Inferior parietal cortex (tissue), 1 donor: Measurements from ENCODE around the gene DDAH1.

Experiments used
- DNase-seq: peaks from one replicate; pipeline ENCODE4 v3.0.0-alpha.2; 2016; ENCODE audit errors: extremely low spot score

Gene DDAH1

DNA sequence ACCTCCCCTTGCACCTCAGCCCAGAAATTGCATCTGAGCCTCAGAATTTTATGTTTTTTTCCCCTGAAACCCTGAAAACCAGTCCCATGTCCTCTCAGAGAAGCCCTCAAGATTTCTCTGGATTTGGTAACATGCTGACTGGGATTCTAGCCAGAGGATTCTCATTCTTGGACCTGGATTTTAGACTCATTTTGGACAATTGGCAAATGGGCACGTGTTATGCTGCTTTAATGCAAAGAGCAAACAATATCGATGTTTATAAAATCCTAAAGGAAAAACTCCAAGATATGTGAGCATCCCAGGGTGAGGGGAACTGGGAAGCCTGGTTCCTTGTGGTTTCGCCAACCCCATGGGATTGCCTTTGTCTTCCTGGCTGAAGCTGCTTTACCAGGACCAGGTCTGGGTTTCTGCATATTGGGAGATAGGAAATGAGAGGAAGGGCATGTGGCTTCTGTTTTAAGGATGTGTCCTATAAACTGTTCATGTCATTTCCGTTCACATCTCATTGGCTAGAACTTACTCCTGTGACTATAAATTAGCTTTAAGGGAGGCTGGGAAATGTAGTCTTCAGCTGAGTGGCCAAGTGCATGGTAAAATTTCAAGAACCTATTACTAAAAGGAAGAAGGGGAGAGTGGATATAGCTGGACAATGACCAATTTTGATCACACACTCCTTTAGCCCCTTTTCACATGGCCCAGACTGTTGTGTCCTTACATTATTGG lies 161.4 kb downstream of the DDAH1 start:
- no peak for DNase-seq

DNA sequence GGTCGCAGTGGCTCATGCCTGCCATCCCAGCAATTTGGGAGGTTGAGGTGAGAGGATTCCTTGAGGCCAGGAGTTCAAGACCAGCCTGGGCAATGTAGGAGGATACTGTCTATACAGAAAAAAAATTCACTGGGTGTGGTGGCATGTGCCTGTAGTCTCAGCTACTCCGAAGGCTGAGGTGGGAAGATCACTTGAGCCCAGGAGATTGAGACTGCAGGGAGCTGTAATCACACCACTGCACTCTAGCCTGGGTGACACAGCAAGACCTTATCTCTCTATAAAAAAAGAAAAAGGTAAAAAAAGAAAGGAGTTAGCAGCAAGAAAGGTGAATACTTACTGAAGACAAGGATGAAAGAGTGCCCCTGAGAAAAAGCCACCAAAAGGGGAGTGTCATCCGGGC lies 164.8 kb downstream of the DDAH1 start:
- no peak for DNase-seq

DNA sequence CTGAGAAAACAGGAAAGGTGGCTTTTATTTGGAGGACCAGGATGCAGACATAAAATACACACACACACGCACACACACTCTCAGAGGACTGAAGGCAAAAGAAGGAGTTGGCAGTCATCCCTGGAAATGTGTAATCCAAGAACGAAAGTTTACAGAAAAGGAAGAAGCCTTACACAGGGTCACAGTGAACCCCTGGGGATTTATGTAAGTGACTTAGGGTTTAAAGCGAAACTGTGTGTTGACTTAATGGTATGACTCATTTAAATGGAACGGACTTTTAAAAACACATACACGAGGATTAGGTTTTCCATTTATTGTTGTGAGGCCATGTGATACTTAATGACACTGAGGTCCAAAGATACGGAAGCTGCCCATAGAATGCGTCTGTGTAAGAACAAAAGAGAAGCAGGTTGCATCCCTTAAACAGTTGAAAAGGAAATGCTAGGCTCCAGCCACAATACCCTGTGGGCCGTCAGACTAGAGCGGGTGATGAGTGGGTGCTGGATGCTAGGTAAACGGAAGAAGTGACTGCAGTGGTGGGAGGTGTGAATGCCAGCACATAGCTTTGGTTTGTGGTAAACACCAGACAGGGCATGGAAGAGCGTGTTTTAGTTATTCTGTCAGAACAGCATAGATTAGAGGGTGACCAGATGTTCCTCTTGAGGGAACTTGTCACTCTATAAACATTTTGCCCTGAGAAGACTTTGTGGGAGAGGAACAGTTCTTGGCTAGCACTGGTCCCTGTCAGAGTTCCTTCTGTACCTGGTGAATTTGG lies 166.9 kb downstream of the DDAH1 start:
- DNase-seq = no peak

DNA sequence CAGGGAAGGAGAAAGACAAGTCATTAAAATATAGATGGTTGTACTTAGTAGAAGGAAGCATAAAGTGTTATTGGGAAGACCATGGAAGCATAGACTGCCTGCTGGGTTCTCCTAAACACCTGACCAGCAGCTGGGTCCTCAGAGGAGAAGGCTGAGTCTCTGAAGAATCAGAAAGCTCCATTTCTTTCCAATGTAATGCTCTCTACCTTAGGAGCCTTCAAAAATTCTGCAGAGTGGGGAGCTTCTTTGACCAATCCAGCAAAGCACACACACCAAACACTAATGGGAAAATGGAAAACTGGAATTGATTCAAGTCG lies 167.5 kb downstream of the DDAH1 start:
- DNase-seq = no peak

DNA sequence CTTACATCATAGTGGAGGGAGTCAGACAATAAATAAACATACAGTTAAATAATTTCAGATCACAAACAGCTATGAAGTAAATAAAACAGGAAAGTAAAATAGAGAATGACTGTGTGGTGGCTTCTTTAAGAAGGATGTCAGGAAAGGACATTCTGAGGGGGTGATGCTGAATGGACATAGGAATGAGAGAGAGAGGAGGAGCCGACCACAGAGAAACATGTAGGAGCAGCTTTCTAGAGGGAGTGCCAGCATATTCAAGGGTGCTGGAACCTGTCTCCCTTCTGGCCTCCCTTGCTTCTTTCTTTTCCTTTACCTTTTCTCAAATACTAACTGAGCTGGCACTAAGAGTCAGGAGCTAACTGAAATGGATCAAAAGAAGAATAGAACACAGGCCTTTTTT lies 168.0 kb downstream of the DDAH1 start:
- no peak for DNase-seq

DNA sequence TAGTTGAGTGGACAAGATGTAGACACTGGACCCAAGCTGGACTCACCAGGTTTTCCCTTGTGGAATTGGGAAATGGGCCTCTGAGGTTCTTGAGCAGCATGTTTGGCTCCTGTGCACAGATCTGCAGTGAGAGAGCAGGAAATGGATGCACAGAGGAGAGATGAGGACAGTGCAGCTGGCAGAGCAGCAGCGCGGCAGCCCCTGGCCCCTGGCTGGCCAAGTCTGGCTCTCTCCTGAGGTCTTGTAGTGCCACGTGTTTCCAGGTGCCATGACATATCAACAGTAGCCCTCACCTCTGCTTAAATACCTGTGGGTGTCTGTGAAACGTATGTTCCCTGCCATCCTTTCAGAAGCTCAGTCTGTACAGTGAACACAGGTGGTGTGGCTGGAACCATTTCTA lies 169.3 kb downstream of the DDAH1 start:
- DNase-seq = no peak

DNA sequence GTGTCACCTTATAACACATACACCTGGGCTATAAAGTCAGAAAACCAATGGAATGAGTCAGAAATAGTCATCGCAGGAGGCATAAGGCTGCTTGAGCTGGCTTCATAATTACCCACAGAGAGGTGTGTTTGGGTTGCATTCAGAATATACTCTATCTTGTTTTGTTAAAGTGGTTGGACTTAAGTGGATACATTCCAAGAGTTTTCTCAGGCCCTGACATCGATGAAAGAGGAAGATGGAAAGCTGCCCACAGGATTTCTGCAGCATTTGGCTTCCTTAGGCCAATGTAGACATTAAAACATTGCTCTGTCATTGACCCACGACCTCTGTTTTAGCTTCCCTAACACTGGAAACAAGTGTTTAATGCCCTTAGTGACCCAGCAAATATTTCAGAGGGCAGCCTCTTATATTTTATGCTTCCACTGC lies 169.9 kb downstream of the DDAH1 start:
- DNase-seq = no peak

DNA sequence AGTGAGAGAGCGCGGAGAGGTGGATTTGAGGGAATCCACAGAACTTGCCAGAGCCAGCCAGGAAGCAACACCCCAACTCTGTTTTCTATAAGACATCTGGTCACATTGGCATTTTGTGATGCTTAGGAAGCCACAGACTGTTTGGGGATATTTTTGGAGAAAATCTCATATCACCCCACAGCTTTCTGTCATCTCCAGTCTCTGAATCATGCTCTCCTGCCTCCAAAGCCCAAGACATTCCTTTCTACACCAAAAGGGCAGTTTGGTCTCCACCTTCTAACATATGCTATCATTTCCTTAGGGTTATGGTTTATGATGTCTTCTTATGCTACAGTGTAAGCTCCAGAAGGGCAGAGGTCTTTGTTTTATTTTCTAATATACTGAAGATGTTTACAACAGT lies 174.1 kb downstream of the DDAH1 start:
- no peak for DNase-seq

DNA sequence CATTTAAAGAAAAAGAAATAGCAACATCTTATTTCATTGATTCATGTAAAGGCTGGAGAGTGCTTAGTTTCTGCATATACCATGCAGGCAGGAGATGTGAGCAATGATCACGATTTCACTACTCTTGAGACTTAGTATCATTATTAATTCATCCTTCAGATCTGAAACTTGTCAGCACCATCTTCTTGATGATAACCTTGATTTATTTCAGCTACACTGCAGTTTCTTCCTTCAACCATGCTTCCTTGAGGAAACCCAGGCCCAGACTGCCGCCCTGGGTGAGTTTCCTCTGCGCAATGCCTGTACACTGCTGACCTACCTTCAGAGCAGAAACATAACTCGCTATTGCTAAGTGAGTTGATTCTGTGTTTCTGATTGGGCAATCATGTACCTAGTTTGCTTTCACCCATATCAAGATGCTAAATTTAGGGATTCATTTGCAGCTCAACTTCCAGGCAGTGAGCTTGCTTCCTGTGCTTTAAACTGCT lies 175.1 kb downstream of the DDAH1 start:
- no peak for DNase-seq

DNA sequence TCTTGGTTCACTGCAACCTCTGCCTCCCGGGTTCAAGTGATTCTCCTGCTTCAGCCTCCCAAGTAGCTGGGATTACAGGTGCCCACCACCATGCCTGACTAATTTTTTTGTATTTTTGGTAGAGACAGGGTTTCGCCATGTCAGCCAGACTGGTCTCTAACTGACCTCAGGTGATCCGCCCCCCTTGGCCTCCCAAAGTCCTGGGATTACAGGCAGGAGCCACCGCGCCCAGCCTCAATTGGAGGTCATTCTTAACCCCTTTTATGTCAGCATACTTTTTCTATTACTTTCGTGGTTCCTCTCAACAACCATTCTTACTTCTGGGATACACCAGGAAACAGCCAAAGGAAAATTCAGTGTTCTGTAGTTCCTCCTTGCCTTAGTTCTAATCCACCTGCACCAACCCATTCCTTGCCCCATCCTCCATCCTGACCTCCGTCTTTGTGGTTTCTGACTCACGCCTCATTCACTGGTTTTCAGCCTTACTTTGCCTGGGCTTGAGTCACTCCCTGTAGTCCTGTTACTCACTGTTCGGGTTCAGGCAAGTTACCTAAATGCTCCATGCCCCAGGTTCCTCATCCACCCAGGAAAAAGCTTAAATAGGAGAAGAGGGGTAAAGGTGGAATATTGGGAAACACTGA lies 175.6 kb downstream of the DDAH1 start:
- DNase-seq = no peak

DNA sequence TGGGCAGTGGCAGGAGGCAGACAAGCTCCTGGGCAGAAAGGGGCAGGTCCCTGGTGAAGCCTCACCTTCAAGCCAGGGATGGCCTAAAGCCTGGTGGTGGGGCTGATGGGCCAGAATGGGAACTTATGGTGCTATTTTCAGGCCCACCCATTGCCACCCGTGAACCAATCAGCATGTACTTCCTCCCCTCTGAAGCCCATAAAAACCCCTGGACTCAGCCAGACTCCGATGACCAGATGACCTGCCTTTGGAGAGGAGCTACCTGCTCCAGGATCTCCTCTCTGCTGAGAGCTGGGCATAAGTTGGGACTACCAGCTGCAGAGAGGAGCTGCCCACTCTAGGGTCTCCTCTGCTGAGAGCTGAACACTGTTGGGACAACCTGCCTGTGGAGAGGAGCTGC lies 180.8 kb downstream of the DDAH1 start:
- DNase-seq = no peak

DNA sequence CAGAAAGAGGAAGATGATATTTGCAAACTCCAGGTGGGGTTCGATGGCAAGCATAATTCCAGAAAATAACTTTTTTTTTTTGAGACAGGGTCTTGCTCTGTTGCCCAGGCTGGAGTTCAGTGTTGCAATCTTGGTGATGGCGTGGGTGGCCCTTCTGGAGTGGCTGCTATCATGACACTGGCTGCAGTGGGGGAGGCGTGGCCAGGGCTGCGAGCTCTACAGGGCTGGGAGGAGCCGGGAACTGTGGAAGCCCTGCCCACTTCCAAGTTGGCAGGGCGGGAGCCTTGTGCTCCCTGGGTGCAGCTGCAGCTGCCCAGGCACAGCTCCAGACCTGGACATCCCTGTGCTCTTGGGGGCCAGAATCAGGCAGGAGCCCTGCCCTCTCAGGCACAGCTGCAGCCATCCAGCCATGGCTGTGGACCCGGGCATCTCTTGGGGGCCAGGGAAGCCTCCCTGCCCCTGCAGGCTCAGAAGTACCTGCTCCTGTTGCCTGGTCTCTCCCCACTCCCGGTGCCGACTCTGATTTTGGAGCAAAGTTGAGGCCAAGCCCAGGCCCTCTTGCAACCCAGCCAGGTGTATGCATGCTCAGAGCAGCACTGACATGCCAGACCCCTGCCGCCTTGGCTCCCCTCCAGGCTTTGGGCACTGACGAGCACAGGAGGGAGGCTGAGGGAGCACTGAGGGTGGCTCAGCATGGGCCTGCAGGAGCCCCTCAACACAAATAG lies 181.3 kb downstream of the DDAH1 start:
- DNase-seq = no peak

DNA sequence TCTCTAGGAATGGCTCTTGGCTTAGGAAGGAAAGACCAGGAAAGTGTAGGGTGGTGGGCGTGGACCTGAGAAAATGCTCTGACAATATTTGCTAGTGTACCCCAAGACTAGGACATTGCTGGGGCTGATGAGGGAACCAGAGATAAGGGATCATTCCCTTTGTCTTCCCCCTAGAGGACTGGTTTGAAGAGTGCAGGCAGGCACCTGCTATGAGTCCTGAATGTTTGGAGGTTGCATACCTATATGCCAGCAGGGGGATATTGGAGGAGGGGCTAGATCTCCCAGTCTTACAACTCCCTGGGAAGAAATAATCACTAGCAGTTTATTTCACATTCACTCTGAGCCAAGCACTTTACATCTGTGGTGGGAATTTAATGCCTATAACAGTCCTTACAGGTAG lies 182.5 kb downstream of the DDAH1 start:
- no peak for DNase-seq

DNA sequence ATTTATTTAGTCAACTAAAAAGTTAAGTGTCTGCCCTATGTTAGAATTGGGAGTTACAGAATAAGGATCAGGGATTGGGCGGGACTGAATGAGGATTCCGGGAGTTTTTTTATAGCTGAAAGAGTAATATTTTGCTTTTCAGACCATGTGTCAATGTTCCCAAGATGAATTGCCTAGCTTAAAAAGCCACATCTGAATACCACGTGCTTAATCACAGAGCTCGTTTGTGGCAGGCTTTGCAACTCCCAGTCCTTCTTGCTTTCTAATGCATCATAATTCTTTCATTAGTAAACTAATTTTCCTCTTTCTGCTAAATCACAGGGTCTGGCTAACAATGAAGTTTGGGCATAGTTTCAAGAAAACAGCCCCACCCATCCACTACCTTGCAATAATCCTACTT lies 184.3 kb downstream of the DDAH1 start:
- DNase-seq = no peak

DNA sequence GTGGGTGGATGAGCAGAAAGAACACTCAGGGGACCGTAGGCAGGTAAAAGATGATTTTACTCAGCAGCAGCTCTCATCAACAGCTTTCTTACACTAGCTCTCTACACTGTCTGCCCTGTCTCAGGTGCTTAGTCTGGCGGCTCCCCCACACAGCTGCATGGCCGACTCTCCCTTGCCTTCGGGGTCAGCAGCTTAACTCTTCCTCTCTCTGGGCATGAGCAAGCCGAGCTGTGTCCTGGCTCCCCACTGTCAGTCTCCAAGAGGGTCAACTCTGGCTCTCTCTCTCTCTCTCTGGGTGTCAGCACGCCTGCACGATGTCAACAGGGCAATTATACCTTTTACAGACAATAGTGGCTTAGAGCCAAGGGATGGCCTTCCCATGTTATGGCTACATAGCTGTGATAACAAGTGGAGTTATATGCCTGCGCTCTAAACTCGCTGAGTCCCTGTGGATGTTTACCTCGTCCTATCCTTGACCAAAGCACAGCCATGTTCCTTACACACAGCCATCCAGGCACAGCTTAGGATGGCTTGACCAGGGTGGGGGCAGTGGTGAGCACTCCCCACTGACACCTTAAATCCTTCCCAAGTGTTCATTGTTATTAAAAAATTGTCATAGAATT lies 185.4 kb downstream of the DDAH1 start:
- no peak for DNase-seq

DNA sequence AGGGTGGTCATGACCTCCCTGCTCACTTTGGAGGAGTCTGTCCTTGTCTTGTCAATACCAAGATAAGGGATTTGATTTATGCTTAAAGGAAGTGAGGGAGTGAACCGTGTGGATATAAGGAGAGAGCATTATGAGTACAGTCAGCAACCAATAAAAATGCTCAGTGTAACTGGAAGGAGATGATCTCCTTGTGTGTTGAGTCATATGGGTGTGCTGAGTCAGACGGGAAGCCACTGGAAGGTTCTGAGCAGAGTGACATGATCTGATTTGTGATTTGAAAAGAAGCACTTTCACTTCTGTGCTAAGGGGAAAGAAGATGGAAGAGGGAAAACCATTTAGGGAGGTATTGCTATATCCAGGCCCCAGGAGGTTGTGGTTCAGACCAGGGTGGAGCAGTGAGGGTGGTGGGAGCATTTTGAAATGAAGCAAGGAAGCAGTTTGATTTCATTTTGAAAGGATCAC lies 186.1 kb downstream of the DDAH1 start:
- peak; percentile 59 for DNase-seq

DNA sequence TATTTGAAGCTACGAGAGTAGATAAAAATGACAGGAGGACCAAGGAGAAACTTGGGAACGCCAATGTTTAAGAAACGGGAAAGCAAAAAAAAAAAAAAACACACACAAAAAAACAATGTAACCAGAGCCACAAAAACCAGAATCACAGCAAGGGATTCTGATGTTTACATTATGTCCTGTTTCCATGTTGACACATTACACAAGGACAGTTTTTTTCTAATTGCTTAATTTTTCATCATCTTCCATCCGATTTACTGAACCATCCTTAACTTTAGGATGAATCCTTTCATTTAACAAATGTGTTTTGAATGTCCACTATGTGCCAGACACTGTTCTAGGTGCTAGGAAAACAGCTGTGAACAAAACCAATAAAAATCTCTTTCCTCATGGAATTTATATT lies 187.2 kb downstream of the DDAH1 start:
- DNase-seq = no peak

DNA sequence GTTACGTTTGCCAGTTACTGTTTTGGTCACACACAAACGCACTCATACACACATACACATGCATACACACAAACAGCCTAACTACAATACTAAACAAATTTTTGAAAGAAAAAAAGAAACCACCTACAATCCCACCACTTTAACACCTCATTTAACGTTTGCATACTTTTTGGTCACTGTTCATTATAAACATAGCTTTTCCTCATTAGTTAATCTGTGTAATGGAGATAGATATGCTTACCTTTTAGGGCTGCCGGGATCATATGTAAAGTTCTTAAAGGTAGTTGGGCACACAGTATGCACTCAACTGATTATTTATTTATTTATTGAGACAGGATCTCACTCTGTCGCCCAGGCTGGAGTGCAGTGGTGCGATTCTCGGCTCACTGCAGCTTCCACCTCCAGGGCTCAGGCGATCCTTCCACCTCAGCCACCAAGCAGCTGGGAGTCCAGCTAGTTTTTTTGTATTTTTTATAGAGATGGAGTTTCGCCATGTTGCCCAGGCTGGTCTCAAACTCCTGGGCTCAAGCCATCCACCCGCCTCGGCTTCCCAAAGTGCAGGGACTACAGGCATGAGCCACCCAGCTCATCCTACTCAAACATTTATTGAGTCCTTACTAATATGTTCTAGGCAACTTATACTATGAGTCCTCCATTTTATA lies 187.8 kb downstream of the DDAH1 start:
- DNase-seq = no peak

DNA sequence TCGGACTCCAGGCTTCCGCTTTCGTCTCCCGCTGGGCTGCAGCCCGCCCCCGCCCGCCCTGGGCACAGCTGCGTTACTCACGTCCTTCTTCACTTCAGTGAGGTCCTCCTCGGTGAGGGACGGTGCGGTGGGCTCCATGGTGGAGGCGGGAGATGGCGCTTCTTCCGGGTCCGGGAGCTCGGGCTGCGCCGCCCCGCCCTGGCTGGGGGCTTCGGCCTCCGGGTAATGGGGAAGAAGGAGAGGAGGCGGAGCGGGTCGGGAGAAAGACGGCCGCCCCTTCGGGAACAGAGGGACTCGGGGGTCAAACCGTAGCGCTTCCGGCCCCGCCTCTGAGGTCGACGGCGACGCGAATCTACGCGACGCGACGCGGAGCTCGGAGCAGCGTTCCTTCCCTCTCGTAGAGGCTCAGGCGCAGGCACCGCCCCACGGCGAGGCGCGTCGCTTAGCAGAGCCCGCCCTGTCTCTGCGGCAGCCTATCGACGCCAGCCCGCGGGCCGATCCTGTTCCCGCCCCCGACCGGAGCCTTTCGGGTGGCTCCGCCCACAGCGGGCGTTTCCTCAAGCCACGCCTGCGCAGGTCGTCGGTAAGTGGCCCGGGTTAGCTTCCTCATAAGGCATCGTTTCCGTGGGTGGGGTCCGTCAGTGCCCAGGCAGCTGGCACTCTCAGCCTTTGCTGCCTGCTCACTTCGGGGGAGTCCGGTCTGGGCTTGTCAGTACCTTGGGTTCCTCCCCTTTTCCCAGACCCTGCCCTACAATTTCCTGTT lies 188.6 kb downstream of the DDAH1 start, which contains the start of gene BCL10:
TSS of gene BCL10 (minus strand) at position 418 of the 763 bp plus-strand sequence. CDS start at position 138, 280 bp downstream.
- DNase-seq = peak; percentile 95

DNA sequence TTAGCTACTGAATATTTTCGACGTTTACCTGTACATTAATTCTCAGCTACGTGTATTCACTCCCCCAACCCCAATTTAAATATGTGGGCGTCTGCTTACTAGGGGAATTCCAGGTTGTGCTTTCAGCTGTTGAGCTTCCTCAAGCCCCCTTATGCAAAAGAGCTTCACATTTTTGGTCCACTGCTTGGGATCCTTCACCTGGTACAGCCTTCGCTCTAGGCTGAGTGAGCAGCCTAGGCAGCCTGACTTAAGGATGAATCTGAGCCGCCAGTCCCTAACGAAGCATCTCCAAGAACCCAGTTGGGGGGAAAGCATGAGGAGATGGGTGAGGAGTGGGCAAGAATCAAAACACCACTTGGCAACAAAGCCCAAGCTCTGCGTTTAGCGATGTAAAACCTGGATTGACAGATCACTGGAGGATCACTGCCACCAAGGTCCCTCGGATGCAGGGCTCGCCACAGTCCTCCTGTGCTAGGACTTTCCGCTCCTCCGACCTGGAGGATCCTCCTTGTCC lies 189.2 kb downstream of the DDAH1 start:
- no peak for DNase-seq
